DMS114 treated with DMSO at 0.1 percent for 48 hours (cell line): ENCODE measurements around the gene NOC4L.
"Not testable (repeated sequence)": the region's sequence is repeated elsewhere in the genome, so short reads cannot be mapped to it uniquely, and the experiment has no call there.

Source experiments
- DNase-seq: peaks from one replicate; lab custom pipeline; 2025; ENCODE audit not compliant: unreplicated experiment; lab: John Stamatoyannopoulos, UW

Gene NOC4L

DNA sequence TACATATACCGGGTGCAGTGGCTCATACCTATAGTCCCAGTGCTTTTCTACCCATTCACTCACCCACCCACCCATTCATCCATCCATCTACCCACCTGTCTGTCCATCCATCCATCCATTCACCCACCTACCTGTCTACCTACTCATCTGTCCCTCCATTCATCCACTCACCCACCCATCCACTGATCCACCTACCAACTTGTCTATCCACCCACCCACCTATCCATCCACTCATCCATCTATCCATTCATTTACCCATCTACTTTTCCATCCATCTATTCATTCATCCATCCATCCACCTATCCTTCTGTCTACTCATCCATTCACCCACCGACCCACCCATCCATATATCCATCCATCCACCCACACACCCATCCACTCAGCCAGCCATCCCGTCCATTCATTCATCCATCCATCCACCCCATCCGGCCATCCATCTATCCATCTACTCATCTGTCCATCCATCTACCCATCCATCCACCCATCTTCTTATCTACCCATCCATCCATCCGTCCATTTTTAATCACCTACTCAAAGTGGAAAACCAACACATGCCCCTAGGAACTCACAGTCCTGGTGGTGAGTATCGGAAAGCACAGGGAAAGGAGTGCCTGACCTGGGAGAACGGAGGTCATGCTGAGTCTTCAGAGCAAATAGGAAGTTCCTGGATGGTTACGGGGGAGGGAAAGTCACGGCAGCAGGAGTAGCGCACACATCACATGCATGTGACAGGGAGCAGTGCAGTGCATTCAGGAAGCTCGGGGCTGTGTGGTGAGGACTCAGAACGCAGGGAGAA lies 20.1 kb upstream of the NOC4L start:
- DNase-seq = no peak

DNA sequence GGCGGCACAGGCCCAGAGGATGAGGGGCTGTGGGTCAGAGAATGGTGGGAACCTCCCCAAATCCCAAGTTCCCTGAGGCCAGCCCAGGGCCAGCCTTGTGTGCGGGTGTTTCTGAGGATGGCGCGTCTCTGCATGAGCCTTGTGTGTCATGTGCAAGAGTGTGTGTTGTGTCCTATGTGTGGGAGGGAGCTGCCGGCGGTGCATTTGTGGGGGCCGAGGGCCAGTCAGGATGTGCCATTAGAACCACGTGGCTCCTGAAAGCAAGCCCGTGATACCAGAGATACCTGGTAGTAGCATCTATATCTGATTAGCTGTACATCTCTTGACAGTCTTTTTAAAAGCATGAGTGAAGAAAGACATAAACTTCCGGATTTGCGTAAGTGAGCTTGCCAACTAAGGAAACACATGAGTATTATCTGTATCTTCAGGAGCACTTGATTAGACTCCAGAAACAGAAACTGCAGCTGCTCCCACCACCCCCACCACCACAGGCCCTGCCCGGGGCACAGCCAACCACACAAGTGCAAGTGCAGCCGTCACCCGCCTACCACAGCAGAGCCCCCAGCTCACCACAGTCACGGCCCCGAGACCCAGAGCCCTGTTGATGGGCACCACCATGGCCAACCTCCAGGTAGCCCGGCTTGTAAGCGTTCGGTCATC lies 19.4 kb upstream of the NOC4L start:
- DNase-seq = no peak

DNA sequence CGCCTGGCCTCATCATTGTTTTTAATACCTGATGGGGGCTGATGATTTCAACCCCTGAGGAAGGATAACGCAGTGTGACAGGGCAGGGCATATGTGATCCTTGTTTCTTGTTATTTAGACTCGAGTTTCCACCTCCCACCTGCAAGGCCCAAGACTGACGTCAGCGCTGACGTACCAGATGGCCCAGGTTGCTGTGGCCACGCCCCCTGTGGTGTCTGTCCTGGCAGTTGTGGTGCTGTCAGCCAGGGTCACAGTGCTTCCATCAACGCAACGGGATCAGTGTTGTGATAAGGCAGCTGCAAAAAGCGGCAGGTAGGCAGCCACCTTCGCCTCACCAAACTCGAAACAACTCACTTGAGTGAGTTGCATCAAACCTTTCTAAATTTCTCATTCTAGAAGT lies 18.5 kb upstream of the NOC4L start:
- DNase-seq = no peak

DNA sequence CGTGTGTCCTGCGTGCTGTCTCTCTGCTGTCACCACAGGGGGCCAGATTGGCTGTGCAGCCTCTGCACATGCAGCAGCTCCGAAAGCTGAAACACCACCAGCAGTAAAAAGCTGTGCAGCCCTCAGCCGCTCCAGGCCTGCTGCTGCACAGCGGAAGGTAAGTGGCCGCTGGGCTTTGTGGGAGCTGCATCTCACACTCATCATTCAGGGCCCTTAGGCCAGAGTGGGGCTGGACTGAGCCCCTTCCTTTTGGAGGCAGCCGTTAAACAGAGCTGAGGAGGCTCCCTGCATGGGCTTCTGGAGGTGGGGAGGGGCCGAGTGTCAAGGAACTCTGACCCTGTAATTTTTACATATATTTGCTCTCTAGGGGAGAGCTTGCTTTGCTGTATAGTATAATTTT lies 17.2 kb upstream of the NOC4L start:
- DNase-seq = no peak

DNA sequence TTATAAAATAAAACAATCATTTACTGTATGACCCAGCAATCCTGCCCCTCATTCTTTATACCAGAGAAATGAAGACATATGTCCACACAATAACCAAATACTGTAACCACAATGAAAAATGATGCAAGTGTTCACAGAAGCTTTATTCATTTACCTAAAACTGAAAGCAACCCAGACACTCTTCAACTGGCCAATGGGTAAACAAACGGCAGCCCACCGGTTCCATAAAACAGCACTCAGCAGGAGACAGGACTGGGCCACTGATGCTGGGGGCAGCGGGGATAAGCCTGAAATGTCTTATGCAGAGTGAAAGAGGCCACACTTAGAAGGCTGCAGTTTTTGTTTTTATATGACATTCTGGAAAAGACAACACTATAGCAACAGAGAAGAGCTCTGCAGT lies 15.2 kb upstream of the NOC4L start:
- no peak for DNase-seq

DNA sequence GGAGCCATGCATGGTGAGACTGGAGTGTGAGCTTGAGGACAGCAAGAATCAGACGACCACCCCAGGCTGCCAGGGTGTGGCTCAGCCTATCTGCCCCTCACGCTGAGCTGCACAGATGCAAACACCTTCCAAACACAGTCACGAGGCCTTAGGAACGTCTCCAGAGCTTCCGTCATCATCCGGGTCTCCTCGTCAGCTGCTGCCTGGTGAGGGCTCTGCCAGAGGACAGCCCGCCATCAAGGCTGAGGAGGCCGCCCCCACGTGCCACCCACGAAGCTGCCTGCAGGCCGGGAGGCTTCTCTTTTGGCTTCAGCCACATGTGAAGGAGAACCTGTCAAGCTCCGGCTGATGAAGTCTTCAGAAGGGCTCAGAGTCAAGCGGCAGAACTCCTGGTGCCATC lies 13.6 kb upstream of the NOC4L start:
- no peak for DNase-seq

DNA sequence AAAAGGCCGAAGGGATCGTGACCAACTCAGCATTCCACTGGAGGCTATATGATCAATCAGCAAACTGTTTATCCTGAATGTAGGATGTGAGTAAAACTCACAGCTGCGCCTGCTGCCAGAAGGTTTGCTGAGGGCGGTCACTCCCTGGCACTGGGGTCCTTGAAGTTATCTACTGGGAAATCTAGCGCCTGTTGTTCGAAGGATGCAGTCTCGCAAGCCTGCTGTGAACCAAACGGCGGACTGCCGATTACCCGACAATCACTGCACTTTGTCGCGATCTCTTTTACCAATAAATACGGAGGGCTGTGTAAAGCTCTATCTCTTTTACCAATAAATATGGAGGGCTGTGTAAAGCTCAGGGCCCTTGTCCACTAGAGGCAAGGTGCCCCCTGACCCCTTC lies 13.0 kb upstream of the NOC4L start:
- DNase-seq = no peak

DNA sequence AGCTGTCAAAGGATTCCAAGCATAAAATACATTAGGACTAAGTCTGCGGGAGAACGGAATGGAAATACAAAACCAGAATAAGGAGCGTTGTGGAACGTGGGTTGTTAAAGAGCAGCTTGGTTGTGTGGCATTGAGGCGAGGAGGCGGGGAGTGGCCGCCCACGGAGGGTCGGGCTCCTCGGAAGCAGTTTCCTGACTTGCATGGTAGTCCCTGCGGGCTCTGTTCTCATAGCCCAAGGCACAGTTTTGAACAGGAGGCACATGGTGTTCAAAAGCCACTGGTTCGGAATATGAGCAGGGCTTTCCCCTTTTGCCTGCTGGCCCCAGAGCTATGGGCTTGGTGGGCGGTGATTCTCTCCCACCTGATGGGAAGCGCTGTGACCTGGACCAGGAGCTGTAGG lies 12.3 kb upstream of the NOC4L start:
- no peak for DNase-seq

DNA sequence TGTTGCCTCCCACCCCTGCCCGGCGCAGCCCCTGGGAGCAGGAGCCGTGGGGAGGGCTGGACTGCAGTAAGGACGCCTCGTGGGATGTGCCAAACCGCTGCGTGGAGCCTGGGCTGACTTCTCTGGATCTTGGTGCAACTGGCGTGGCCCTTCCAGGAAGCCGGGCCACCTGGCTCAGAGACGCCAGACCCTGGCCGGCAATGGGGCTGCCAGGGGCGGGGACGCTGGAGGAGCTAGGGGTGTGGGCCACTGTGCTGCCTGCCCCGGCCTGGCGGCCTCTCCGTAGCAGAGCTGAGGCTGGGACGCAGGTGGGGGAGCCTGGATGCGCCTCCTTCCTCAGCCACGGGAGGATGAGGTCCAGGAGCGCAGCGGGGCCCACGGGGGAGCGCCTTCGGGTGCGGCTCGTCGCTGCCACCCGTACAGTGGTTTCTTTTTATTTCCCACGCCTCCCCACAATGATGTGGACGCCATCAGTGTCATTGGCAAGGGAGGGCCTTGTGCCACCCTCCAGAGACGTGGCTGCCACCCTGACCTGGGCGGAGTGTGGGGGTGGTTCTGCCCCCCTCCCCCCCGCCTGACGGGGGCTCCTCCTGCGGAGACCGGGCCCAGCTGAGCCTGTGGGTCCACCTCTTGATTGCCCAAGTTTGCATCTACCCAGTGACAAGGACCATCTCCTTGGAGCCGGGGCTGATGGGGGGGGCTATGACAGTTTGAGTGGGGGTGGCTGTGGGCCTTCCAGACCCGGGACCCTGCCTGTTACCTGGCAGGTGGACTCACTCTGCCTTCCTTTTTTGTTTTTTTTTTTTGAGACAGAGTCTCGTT lies 11.4 kb upstream of the NOC4L start:
- no peak for DNase-seq

DNA sequence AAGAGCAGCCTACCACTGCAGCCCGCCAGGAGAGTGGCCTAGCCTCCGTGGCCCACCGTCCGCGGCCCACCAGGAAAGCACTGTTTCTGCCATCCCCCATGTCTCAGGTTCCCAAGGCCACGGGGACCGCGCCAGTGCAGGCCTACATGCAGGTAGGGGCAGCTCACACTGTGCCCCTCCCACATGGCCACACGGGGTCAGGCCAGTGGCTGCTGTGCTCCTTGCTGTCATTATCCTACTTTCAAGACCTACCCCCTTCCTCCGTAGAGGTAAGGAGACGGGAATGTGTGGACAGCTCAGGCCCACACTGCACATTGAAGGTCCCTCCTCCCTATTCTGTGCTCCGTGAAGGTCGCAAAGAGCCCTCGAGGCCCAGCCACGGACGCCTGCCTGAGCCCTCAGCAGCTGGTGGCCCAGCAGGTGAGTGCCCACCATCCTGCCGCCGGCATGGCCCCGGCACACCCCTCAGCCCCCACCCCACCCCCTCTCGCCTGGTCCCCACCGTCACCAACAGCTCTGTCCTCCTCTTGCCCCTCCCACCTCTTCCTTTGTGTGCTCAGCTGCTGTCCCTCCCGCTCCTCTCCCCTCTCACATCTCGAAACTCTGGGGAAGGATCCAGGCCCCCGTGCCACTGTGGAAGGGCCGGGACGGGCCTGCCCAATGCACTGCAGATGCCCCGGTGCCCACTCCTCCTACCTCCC lies 10.2 kb upstream of the NOC4L start:
- DNase-seq = no peak

DNA sequence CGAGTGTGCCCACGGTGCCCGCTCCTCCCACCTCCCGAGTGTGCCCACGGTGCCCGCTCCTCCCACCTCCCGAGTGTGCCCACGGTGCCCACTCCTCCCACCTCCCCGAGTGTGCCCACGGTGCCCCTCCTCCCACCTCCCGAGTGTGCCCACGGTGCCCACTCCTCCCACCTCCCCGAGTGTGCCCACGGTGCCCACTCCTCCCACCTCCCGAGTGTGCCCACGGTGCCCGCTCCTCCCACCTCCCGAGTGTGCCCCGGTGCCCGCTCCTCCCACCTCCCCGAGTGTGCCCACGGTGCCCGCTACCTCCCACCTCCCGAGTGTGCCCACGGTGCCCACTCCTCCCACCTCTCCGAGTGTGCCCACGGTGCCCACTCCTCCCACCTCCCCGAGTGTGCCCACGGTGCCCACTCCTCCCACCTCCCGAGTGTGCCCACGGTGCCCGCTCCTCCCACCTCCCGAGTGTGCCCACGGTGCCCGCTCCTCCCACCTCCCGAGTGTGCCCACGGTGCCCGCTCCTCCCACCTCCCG lies 9.5 kb upstream of the NOC4L start:
- DNase-seq = not testable (repeated sequence)

DNA sequence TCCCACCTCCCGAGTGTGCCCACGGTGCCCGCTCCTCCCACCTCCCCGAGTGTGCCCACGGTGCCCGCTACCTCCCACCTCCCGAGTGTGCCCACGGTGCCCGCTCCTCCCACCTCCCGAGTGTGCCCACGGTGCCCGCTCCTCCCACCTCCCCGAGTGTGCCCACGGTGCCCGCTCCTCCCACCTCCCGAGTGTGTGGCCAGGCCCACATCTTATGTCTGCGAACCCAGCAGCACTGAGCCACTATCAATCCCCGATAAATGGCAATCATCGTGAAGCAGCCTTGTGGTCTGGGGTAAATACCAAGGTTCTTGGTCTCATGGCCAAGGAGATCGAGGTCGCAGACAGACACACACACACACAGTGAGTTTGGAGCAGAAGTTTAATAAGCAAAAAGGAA lies 8.0 kb upstream of the NOC4L start:
- DNase-seq = not testable (repeated sequence)

DNA sequence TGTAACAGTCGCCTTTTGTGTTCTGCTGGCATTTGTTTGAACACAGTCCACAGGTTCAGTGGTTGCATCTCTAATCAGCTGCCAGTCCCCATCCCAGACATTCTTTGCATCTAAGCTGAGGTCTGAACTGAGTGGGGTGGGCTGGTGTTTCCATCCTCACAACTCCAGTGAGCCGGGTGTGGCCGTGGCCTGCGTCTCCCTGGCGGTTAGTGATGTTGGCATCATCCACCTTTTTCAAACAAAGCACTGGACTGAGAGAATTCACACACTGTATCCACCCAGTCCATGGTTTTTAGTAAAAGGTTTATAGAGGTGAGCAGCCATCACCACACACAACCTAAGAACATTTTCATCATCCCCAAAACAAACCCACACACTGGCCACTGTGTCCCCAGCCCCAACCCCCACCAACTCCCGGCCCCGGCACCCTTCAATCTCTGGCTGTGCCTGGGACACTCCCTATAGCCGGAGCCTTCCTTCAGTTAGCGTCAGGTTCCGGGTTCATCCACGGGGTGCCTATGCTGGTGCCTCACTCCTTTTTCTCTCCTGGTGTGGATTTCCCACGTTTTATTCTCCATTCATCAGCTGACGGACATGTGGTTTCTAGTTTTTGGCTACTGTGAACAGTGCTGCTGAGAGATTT lies 6.7 kb upstream of the NOC4L start:
- DNase-seq = no peak

DNA sequence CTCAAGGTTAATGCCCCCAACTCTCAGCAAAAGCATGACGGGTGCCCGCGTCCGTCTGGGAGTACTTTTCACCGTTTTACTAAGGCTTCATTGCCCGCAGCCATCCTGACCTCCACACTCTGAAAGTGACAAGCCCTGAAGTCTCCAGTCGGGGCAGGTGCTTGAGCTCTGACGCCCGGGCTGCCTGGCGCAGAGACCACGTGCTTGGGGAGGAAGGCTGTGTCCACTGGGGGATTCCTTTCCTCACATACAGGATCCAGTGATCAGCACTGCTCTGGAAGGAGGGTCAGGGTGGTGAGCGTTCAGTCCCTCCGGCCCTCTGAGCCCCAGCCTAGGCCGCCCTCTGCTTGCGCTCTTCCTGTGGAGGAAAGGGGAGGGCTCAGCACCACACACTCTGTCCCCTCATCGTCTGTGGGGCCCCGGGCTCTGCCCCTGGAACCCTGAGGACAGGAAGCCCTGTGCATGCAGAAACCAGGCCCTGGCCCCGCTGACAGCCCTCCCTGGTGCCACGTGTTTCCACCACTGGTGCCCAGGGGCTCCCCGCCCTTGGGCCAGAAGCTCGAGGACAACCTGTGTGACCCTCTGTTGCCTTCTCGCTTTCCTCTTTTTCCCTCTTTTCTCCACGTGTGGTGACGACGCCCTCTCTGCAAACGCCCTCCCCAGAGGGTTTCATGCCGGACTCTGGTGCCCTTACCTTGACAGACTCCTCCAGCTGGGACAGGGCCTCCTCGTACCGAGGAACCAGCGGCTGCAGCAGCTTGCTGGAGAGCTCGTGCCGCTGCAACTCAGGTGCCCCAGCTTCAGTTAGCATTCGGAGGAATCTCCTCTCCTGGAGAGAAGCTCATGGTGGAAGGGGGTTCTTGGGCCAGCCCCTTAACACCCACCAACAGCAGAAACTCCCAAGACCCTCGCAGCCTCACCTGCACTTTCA lies 5.1 kb upstream of the NOC4L start:
- no peak for DNase-seq

DNA sequence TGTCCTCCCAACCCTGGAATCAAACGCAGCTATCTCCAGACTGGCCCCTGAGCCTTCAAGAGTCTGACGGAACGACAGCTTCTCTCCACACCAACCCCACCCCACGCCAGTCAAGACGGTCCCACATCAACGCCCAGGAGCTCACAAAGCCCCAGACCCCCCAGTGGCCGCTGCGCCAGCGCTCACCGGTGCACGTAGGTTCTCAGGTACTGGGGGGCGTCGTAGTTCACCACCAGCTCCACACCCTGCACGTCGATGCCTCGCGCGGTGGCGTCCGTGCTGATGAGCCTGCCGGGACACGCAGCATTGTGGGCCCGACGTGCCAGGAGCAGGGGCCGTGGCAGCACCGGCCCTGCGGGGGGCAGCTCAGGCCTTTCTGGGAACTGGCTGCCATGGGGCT lies 4.3 kb upstream of the NOC4L start:
- DNase-seq = no peak

DNA sequence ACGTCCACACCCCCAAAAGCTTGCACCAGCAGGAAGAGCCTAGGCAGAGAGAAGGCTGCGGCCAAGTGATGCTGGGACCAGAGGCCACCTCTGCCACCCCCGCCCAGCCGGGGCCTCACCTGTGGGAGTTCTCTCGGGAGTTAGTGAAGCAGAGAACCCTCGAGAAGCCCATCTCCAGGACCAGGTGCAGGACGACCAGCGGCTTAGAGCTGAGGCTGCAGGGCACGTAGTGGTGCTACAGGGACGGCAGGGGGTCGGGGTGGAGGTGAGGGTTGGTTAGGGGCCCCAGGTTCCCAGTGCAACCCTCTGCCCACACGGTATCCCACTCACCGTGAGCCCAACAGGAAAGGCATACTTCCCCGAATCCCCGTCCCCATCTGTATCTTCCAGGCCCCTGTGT lies 3.8 kb upstream of the NOC4L start:
- no peak for DNase-seq

DNA sequence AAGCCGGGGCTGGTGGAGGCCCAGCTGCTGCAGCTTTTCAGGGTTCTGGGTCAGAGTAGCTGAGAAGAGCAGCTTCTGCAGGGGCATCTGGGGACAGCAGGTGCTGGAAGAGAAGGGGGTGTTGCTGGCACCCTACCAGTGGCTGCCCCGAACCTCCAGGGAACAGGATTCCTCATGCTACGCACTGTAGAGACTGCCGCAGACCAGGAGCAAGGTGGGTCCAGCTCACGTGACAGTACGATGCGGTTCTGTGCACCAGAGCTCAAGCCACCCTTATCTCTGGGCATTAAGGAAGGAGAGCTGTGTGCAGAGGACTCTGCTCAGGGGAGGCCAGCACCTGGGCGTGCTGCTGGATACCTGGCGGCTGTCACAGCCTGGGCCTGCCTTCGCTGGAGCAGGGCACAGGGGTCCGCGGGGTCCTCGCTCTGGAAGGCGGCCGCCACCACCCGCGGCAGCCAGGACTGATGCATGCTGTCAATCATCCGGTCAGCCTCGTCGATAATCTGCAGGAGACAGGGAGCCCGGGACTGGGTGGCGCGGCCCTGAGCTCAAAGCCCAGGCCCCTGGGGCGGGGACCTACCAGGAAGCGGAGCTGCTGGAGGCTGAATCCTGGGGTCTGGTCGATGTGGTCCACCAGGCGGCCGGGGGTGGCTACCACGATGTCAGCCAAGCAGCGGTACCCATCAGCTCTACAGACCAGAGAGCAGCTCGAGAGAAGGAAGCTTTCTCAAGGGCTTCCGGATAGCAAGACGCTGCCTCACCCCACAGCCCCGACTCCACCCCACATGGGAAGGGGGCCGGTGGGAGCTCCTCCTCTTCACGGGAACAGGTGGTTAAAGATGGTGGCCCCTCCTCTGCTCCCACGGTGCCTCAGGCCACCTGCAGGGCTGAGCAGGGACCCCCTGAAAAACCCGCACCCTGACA lies 3.1 kb upstream of the NOC4L start:
- DNase-seq = no peak

DNA sequence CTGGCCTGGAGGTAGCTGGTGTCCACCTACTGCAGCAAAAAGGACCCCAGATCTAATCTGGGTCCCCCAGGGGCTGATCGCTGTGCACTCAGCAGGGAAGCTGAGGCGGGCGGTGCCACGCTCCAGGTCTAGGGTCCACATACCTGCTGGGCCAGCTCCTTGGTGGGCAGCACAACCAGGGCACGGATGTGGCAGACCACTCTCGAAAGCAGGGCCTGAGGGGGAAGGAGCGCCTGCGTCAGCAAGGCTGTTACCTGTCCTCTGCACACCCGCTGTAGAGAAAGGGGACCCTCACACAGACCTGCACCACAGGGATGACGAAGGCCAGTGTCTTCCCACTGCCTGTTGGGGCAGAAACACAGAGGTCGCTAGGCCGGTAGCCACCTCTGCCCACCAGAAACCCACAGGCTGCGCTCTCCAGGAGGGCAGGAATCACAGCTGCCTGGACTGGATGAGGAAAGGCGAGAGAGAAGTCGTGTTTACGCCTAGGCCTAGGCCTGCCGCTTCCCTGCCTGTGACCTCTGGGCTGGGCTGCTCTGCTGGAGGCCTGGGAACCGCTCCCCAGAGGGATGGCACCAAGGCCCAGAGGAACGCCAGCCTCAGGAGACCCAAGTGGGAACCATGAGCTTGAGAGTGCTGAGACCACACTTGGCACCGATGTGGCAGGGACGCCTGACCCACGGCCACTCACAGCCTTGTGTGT lies 2.1 kb upstream of the NOC4L start:
- DNase-seq = no peak
